Activated CD4-positive, alpha-beta T cell treated with anti-CD3 and anti-CD28 coated beads, Interleukin-2, amount 50 U/mL, for 16 hours (primary cell): ENCODE data around the gene ITGA2B.
"Not testable (repeated sequence)": the region's sequence is repeated elsewhere in the genome, so short reads cannot be mapped to it uniquely, and the experiment has no call there.

ENCODE experiments used
- DNase-seq: peaks from one replicate; pipeline ENCODE4 v3.0.0-alpha.2; 2020

ITGA2B gene

DNA sequence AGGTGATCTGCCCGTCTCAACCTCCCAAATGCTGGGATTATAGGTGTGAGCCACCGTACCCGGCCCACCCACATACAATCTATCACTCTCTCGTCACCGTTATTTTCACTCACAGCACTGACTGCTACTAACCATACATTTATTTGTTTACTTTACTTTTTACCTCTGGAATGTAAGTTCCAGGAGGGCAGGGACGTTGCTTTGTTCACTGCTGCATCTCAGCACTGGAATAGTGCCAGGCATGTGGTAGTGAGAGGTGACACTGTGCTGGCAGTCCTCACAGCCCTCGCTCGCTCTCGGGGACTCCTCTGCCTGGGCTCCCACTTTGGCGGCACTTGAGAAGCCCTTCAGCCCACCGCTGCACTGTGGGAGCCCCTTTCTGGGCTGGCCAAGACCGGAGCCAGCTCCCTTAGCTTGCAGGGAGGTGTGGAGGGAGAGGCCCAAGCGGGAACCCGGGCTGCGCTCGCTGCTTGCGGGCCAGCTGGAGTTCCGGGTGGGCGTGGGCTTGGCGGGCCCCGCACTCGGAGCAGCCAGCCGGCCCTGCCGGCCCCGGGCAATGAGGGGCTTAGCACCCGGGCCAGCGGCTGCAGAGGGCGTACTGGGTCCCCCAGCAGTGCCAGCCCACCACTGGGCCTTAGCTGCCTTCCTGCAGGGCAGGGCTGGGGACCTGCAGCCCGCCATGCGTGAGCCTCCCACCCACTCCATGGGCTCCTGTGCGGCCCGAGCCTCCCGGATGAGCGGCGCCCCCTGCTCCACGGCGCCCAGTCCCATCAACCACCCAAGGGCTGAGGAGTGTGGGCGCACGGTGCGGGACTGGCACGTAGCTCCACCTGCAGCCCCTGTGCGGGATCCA, 20.8 kb downstream of the ITGA2B start:
- DNase-seq: not testable (repeated sequence)

DNA sequence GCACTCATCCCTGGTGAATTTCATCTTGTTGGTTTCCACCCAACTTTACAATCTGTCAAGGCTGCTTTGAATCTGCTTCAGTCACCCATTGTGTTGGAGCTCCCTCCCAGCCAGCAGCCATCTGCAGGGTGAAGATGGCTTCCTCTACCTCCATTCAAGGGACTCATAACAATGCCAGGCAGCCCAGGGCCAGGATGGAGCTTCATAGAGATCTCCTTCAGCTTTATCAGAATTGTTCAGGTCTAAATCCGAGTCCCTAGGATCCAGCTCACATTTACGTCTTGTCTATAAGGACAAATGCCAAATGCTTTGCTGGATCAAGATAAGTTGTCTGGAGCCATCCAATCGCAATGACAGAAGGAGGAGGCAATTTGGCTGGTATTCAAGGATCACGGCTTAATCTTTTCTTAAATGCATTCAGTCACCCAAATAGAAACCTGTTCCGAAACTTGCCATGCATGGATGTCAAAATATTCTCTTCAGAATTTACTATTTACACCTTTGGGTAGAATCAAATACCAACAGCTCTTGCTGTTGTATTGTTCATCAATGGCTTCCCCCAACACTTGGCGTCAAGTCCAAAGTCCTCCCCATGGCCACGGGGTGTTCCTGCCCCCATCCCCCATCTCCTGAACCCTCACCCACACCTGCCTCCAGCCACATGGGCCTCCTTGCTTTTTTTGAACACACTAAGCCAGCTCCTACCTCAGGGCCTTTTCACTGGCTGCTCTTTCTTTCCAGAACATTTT, 22.0 kb downstream of the ITGA2B start:
- DNase-seq: no peak

DNA sequence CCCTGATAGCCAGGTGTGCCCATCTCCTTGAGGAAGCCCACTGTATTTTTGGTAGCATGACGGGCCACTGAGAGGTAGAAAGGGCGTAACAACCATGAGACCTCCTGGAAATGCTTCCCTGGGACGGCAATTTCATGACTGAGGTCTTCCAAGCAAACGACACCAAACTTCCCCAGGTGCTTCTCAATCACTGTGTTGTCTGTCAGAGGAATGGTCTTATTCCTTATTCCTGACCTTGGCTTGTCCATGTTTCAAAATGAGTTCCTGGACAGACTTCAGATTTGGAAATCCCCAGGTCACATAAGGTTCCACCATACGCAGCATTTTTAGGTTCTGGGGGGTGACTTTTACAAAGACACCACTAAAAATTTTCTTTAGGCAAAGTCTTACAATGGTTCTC, 24.4 kb downstream of the ITGA2B start:
- DNase-seq: not testable (repeated sequence)

DNA sequence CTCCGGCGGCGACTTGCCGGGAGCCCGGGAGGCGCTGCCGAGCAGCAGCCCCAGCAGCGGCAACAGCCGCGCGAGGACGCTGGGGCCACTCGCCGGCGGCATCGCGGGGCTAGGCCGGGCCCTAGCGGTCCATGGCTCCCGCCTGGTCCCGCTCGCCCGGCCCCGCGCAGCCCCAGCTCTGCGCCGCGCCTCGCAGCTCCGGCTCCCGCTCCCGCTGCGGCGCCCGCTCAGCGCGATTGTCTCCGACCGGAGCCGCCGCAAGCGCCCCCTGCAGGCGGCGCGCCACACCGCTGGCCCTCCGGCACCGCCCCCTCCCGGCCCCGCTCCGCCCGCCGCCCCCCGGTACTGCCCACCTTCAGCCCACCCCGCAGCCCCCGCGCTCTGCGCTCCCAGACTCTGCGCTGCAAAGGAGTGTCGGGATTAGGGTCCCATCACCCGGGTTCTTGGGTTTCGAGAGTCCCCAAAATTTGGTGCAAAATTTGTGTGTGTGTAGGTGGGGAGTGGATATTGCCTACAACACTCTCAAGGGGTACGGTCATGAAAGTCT, 25.8 kb downstream of the ITGA2B start, which contains the start of gene FAM171A2:
TSS of gene FAM171A2 (minus strand) at position 241 of the 547 bp plus-strand sequence. CDS start at position 102, 139 bp downstream.
- DNase-seq: peak; percentile 54

DNA sequence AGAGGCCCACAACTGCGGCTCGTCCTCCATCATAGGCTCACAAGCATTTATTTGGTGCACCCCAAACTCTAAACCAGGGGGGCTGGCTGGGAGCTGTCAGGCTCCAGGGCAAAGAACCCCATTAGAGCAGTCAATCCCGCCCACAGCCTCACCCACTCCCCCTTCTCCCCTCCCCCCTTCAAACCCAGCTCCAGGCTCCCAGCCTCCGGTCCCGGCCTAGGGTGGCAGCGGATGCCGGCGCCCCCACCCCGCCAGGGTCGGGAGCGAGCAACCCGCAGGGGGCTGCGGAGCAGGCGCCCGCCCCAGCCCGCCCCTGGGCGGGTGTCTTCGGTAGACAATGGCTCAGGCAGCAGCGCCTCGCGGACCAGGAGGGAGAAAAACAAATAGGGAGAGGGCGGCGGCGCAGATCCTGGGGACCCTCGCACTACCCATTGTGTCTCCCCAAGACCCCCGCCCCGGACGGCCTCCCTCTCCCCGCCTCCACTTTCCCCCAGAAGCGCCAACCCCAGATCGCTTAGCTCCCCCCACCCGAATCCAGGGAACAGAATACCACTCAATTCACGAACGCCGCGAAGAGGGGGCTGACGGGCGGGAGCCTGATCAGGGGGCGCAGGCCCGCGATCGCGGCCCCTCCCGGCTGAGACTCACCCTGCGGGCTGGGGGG, 26.4 kb downstream of the ITGA2B start:
- DNase-seq: no peak

DNA sequence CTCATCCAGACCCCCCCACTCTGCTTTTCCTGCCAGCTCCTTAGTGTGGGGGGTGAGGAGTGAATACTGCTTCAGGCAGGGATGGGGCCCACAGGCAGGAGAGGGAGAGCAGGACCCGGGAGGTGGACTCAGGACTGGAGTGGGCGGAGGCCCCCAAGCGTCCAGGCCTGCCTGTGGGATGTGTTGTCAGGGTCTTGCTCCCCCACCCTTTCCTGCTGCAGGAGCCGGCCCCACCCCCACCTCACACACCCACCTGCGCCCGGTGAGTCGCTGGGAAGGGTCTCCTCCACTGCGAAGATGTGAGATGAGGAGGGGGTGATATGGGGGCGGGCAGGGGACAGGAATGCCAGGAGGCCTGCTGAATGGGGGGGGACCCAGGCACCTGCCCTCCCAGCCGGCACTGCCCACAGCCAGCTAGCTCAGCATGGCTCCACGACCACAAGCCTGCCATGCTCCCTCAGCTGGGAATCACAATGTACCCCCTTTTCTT, 26.9 kb downstream of the ITGA2B start:
- no peak for DNase-seq

DNA sequence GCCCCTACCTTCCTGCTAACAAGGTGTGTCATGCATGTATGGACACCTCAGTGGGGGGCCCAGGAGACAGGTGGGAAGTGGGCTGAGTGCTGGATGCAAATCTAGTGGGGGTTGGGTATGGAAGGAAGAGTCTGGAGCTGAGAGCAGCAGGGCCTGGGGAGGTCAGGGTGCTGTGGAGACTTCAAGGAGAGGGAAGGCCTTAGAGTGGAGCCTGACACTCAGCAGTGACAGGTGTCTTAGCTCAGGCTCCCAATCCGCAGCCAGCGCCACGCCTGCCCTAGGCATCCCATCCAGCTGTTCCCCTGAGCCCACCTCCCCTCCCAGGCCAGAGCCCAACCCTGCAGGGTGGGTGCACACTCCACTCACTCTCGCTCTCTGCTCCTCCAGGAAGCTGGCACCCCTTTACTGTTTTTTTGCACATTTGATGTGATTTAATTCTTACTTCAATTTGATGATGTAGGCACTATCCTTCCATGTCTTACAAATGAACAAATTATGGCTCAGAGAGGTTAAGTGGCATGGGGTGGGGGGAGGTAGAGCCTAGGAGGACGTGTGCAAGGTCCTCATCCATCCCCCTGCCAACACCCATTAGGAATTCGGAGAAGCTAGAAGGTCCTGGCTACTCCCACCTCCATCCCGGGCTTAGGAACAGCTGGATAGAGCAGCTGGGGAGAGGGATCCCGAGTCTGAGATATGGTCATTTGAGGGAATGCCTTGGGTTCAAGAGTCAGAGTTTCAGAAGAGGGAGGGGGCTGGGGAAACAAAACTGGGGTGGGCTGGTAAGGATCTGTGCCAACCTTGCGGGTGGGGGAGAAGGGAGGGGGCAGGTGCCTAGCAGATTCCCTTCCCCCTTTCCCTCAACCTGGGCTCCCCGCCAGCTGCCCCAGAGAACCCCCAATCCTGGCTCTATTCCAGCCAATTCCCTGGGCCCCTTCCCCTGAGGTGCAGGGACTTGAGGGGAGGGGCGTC, 27.9 kb downstream of the ITGA2B start:
- DNase-seq: no peak

DNA sequence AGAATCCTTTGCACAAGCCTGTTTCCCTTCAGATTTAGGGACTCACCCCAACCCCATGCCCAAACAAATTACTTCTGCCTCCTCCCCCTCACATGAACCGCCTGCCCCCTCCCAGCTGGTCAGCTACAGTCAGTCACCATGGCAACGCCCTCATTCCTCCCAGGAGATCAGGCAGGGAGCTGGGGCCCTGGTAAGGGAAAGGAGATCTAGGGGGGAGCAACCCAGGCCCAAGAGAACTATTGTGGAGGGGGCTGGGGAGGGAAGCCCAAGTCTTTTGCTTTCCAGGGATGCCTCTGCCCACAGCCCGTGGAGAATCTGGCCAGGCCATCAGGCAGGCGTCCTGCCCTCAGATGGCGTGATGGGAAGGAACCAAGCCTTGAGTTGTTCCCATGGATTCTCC, 28.6 kb downstream of the ITGA2B start:
- no peak for DNase-seq

DNA sequence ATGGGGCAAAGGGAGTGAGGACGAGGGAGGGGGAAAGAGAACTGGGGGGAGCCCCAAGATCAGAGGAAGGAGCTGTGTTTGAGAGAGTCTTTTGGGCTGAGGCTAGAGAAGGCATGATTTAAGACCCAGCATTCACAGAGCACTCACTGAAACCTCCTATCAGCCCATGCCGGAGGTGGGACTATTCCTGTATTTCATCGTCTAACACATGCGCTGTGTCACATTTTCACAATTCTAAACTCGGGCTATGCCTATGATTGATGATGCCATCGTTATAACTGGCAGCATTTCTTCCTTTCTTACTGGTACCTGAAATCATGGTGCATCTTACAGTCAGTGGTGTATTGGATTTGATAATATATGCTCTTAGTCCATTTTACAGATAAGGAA, 29.3 kb downstream of the ITGA2B start:
- DNase-seq: no peak

DNA sequence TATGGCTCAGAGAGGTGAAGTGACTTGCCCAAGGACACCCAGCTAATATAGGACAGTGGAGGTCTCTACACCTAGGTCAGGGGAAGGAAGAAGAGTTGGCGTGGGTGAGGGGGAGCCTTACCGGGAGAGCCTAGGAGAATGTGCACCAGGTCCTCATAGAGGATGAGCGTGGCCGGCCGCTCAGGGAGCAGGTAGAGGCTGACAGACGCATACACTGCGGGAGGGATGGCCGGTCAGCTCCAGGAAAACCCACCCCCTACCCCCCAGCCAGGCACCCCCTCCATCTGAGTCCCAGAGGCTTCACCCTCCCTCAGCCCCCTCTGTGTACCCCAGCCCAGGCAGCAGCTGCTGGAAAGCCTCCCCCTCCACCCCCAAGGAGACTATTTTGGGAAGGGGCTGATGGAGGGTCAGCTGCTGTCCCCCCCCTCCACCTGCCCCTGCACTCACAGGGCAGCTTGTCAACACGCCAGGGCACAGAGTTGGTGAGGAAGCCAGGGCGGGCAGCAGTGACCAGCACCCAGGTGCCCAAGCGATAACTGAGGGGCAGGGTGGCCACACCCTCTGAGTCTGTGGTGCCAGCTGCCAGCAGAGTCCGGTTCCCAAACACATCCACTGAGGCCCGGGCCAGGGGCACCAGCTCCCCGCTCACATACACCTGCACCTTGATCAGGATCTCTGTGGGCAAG, 29.8 kb downstream of the ITGA2B start:
- DNase-seq: no peak

DNA sequence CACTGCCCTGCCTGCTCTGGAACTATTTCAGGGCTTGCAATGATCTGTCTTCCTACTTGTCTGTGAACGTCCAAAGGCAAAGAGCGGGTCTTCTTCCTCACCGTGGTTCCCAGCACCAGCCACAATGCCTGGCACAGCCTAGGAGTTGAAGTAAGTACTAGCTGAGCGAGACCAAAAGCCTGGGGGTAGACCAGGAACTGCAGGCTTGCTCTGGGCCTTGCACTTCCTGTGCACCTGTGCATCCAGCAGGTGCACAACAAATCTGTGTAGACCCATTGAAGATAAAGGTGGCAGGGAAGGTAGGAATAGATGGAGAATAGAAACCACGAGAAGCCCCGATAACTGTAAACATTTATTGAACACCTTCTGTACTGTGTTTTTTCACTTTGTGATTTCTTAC, 30.4 kb downstream of the ITGA2B start:
- no peak for DNase-seq

DNA sequence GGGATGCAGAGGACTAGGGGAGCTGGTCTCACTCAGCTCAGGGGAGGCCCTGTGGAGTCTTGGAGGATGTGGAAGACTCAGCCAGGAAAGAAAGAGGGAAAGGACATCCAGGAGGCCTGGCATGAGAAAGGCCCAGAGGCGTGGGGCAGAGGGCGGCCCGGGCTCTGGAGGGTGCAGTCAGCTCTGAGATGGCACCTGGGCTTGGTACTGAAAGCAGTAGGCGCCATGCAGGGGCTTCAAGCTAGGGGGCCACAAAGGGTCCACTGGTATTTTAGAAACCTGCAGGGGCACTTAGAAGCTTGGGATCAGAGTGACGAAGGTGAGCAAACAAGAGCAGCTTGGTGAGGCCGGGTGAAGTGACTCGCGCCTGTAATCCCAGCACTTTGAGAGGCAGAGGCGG, 31.4 kb downstream of the ITGA2B start:
- DNase-seq: no peak

DNA sequence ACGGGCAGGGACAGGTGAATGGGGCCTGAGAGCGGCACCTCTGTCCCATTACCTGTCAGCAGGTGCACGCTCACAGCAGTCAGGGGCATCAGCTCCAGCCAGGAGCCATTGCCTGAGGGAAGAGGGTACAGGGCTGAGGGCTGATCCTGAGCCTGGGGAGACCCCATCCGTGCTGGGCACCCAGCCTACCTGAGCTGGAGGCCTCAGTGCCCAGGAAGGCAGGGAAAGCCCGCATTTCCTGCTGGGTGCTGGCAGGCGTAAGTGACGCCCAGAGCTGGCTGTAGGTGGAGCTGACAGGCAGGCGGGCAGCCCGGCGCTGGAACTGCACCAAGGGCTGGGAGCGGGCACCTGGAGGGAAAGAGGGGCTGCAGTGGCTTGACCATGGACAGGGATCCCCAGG, 33.2 kb downstream of the ITGA2B start:
- no peak for DNase-seq

DNA sequence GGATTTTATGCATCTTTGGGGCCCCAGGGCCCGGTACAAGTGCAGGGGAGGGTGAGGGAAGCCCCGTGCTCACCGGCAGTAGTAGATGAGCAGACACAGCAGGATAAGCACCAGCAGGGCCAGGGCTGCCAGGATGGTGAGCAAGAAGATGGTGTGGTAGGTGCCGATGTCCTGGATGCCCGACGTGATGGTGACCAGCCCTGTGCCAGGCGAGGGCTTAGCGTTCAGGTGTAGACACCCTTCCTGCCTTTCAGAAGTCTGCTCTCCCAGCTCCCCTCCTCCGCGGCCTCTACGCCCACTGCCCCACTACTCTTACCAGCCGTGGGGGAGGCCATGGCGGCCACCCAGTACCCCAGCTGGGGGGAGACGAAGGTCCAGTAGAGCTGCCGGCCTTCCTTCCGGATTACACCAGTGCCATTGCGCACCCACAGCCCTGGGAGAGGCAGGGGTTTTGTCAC, 33.8 kb downstream of the ITGA2B start:
- DNase-seq: no peak

DNA sequence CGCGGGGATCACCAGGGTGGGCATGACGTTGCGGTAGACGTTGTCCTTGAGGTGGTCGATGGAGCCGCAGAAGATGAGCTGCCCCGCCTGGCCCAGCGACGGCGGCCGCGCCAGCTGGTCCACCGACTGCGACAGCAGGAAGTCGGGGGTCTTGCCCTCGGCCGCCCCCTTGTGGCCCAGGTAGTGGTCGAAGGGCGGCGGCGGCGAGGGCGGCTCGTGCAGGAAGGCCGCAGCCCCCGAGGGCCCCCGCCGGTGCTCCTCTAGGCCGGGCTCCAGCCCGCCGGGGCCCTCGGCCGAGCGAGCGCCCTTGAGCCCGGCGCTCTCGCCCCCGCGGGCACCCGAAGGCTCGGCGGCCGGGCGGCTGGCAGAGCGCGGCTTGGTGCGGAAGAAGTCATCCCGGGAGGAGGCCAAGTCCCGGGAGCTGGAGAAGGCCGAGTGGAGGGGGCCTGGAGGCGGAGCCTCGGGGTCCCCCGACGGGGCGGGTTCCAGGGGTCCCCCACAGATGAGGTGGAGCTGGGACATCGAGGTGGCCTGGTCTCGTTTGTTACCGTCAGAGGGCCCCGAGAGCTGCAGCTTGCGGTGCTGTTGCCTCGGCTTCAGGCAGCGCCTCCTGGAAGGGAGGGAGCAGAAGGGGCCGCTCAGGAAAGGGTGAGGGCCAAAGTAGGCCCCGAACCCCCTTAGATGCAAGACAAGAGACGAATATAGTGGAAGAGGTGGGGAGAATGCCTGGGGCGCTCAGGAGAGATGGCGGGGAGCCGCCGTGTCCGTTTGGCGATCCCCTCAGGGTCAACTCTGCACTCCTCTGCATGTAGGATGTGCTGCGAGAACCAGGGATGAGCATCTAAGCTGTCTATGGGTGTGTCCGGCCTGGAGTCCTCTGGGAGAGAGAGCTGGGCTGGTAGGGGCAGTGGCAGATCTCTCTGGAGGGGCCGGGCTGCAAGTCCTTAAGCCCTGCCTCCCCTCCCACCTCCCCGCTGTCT, 34.6 kb downstream of the ITGA2B start:
- DNase-seq: peak; percentile 42

DNA sequence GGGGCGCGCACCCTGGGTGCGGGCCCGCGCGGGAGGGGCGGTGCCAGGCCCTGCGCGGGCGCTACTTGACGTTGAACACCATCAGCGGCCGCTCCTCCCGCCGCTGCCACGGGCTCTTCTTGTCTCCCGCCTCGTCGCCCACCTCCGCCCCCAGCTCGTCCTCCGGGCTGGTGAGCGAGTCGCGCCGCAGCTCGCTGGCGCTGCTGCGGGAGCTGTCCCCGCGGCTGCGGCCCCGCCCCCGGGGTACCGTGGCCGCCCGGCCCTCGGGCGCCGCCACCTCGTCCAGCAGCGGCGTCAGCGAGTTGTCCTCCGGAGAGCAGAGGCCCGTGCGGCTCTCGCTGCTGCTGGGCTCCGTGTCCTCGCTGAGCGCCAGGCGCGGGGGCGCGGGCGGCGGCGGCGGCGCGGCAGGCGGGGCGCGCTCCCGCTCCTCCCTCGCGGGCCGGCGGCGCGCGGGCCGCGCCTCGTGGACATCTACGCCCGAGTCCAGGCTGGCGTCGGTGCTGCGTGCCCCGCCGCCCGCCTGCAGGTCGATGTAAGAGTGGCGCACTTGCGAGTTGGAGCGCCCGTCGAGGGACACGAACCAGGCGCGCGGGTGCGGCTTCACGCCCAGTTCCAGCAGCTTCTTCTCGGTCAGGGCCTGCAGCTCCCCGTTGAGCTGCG, 35.6 kb downstream of the ITGA2B start:
- no peak for DNase-seq

DNA sequence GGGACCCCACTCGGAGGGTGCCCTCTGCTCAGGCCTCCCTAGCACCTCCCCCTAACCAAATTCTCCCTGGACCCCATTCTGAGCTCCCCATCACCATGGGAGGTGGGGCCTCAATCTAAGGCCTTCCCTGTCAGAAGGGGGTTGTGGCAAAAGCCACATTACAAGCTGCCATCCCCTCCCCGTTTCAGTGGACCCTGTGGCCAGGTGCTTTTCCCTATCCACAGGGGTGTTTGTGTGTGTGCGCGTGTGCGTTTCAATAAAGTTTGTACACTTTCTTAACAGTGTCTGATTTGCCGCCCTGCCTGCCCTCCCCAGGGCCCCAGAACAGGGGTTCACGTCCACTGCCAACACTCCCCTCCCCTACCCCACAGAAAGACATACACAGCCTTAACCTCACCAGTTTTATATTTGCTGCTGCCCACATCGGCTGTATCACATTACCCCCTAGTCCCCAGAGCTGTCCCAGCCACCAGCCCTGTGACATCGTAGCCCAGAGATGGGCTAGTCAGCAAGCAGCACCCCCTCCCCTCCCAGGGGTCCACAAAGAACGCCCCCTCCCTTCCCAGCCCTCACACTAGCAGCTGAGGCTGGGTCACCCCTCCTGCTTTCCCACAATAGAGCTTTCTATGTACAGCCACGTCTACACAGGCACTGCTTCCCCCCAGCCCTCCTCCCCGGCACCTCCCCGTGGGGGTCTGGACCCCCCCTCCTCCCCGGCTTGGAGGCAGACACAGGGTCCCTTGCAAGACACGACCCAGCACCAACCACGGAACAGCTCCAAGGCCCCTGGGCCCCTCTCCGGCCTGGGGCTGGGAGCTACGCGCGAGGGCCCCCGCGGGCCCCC, 36.4 kb downstream of the ITGA2B start:
- no peak for DNase-seq
